Measurements from ENCODE around the gene FHIT.

The FHIT gene

GRCh38 chr3:59886790-59887189 lies 1364.5 kb downstream of the FHIT start:
- Histone ChIP-seq H3K27ac (ENCODE audit: low read depth, low read length) (no peak overlapping the region), H3K79me2 (ENCODE audit: control insufficient read depth, low read length) (no peaks in the 10 kb centered on the region), H3K36me3 (ENCODE audit: control insufficient read depth, low read length) (no peaks in the 10 kb centered on the region), H3K4me2 (ENCODE audit: low read length) (no peak overlapping the region), H3K4me3 (ENCODE audit: low read length) (no peak overlapping the region), H3K4me1 (ENCODE audit: control insufficient read depth, low read length) (no peaks in the 10 kb centered on the region), H4K20me1 (ENCODE audit: control insufficient read depth, insufficient read depth, low read depth, low read length) (no peaks in the 10 kb centered on the region), H3F3A (ENCODE audit: control insufficient read depth, insufficient read depth) (no peaks in the 10 kb centered on the region), H3K9me2 (replicated peaks; ENCODE audit: control insufficient read depth, low read length) (no peaks in the 10 kb centered on the region), H3K27me3 (ENCODE audit: control insufficient read depth, low read length) (no peaks in the 10 kb centered on the region), H3K9me3 (ENCODE audit: control insufficient read depth, insufficient read depth, low read length) (no peaks in the 10 kb centered on the region)
- TF ChIP-seq CTCF (IDR thresholded peaks at IDR 0.05; ENCODE audit: low read depth, low read length, poor library complexity, severe bottlenecking) (no peak), EZH2phosphoT487 (IDR thresholded peaks at IDR 0.05; ENCODE audit: borderline replicate concordance, low read length) (no peak)

- Histone ChIP-seq H4K20me1 (ENCODE audit: control insufficient read depth, insufficient read depth, low read depth, low read length) (no peaks in the 10 kb centered on the region), H3K27me3 (ENCODE audit: control insufficient read depth, low read length) (no peaks in the 10 kb centered on the region), H3K9me3 (ENCODE audit: control insufficient read depth, insufficient read depth, low read length) (no peaks in the 10 kb centered on the region), H3K9me2 (replicated peaks; ENCODE audit: control insufficient read depth, low read length) (no peaks in the 10 kb centered on the region), H3K4me1 (ENCODE audit: control insufficient read depth, low read length) (no peaks in the 10 kb centered on the region), H3K36me3 (ENCODE audit: control insufficient read depth, low read length) (no peaks in the 10 kb centered on the region), H3K27ac (ENCODE audit: low read depth, low read length) (no peak overlapping the region), H3K79me2 (ENCODE audit: control insufficient read depth, low read length) (no peaks in the 10 kb centered on the region), H3F3A (ENCODE audit: control insufficient read depth, insufficient read depth) (no peaks in the 10 kb centered on the region), H3K4me3 (ENCODE audit: low read length) (no peak overlapping the region), H3K4me2 (ENCODE audit: low read length) (no peak overlapping the region)
- TF ChIP-seq CTCF (IDR thresholded peaks at IDR 0.05; ENCODE audit: low read depth, low read length, poor library complexity, severe bottlenecking) (no peak), EZH2phosphoT487 (IDR thresholded peaks at IDR 0.05; ENCODE audit: borderline replicate concordance, low read length) (no peak)
Measured at GRCh38 chr3:59885899-59886400, 1365.3 kb downstream of the FHIT start.

- no peak for TF ChIP-seq EZH2phosphoT487 (IDR thresholded peaks at IDR 0.05; ENCODE audit: borderline replicate concordance, low read length)
- no peak for TF ChIP-seq CTCF (IDR thresholded peaks at IDR 0.05; ENCODE audit: low read depth, low read length, poor library complexity, severe bottlenecking)
- Histone ChIP-seq H3K36me3 (ENCODE audit: control insufficient read depth, low read length) (no peaks in the 10 kb centered on the region), H3K27me3 (ENCODE audit: control insufficient read depth, low read length) (no peaks in the 10 kb centered on the region), H3K27ac (ENCODE audit: low read depth, low read length) (no peak overlapping the region), H3K4me3 (ENCODE audit: low read length) (no peak overlapping the region), H3K4me2 (ENCODE audit: low read length) (no peak overlapping the region), H3K9me3 (ENCODE audit: control insufficient read depth, insufficient read depth, low read length) (no peaks in the 10 kb centered on the region), H3F3A (ENCODE audit: control insufficient read depth, insufficient read depth) (no peaks in the 10 kb centered on the region), H3K4me1 (ENCODE audit: control insufficient read depth, low read length) (no peaks in the 10 kb centered on the region), H4K20me1 (ENCODE audit: control insufficient read depth, insufficient read depth, low read depth, low read length) (no peaks in the 10 kb centered on the region), H3K9me2 (replicated peaks; ENCODE audit: control insufficient read depth, low read length) (no peaks in the 10 kb centered on the region), H3K79me2 (ENCODE audit: control insufficient read depth, low read length) (no peaks in the 10 kb centered on the region)
Measured at GRCh38 chr3:59885101-59885500, 1366.2 kb downstream of the FHIT start.
